Esophagus squamous epithelium (tissue), 5 donors: ENCODE measurements around the gene CCDC13. TPM values are rescaled to one million over a fixed set of nuclear protein-coding genes. Genes with fewer than 3 reads are reported as not detected.

Experiments used
- DNase-seq: peaks from one replicate; lab custom pipeline; 2025; lab: John Stamatoyannopoulos, UW
- H3K27ac ChIP-seq, 4 donors: fragments of 200-600 bp; sonication (generic); one replicate each; pipeline ENCODE4 v1.5.1; 2016 to 2019; ENCODE audit warnings: mild to moderate bottlenecking in 1 of 4
- H3K27me3 ChIP-seq, 4 donors: fragments of 200-600 bp; sonication (generic); 1 replicate in 3 of 4; 2 replicates in 1 of 4; pipeline versions ENCODE4 v1.5.1 to v1.6.0; 2017 to 2021; ENCODE audit warnings: antibody characterized with exemption in 1 of 4
- H3K36me3 ChIP-seq, 3 donors: fragments of 200-600 bp; sonication (generic); one replicate each; pipeline ENCODE4 v1.5.1; 2016 to 2019
- H3K4me1 ChIP-seq, 3 donors: fragments of 200-600 bp; sonication (generic); one replicate each; pipeline ENCODE4 v1.5.1; 2017 to 2019
- H3K4me3 ChIP-seq, 4 donors: fragments of 200-600 bp; sonication (generic); 1 replicate in 3 of 4; 2 replicates in 1 of 4; pipeline ENCODE4 v1.5.1; 2016 to 2019; ENCODE audit warnings: mild to moderate bottlenecking in 2 of 4, moderate library complexity in 1 of 4
- H3K9me3 ChIP-seq, 3 donors: fragments of 200-600 bp; sonication (generic); one replicate each; pipeline ENCODE4 v1.5.1; 2016 to 2019
- CTCF ChIP-seq, 6 experiments: fragments of 450-650 bp in 4 of 6; fragments of 200-600 bp in 2 of 6; sonication (generic) in 2 of 6; IDR thresholded peaks; one replicate each; pipeline ENCODE4 v1.5.1; 2016 to 2019; ENCODE audit warnings: antibody characterized with exemption in 6 of 6, mild to moderate bottlenecking in 4 of 6, moderate library complexity in 4 of 6
- POLR2A ChIP-seq, 4 donors: fragments of 450-650 bp; IDR thresholded peaks; one replicate each; pipeline ENCODE4 v1.6.1; 2017; ENCODE audit warnings: antibody characterized with exemption in 4 of 4, mild to moderate bottlenecking in 4 of 4, moderate library complexity in 3 of 4
- WGBS, 2 donors: methylation state at CpG; one replicate each; pipeline ENCODE4 v1.1.5; 2018; 5-methylcytosine and 5-hydroxymethylcytosine counted together
- intact Hi-C: fragments of 100-400 bp; cut with DNase I; formaldehyde crosslinking; loops from one replicate; pipeline ENCODE4 v1.15.0; 2022
- total RNA-seq, 4 donors: library from RNA; depleted of rRNA; stranded (reverse); fragments of >200 nt; gene quantifications; one replicate each; pipeline ENCODE4 v1.1.0, GENCODE V29; 2016
- donor health status: DM: yes; HTN: yes; CAD: no.

The CCDC13 gene
- total RNA-seq, 4 donors from 2014 or later, result 0.62 to 1.3 TPM; not detected in 2

GRCh38 chr3:42755681-42756578, 17.1 kb downstream of the CCDC13 start:
- whole genome bisulfite sequencing, 2 donors, result 74 to 82% methylated on average over 4 to 5 of the region's 5 CpGs
- no peak for DNase-seq

GRCh38 chr3:42753757-42754156, 19.3 kb downstream of the CCDC13 start:
- Histone ChIP-seq H3K27ac (no peak overlapping the region), H3K4me1 (peaks cover 0 to 15% (median 0%) of the 10 kb centered on the region in 3 donors), H3K4me3 (no peak overlapping the region), H3K9me3 (no peaks in the 10 kb centered on the region), H3K27me3 (no peaks in the 10 kb centered on the region), H3K36me3 (no peaks in the 10 kb centered on the region)
- WGBS, 2 donors, result 87 to 91% methylated on average over 3 of the region's 3 CpGs
- intact Hi-C loops, result no loop called here
- TF ChIP-seq POLR2A (IDR thresholded peaks at IDR 0.05) (no peak), CTCF (IDR thresholded peaks at IDR 0.05) (no peak)
- DNase-seq, result no peak

More at GRCh38 chr3:42755681-42756578, 17.1 kb downstream of the CCDC13 start:
- intact Hi-C loops, result no loop called here
- Histone ChIP-seq H3K4me3 (no peak overlapping the region), H3K9me3 (no peaks in the 10 kb centered on the region), H3K27me3 (no peaks in the 10 kb centered on the region), H3K27ac (no peak overlapping the region), H3K4me1 (no peaks in the 10 kb centered on the region), H3K36me3 (no peaks in the 10 kb centered on the region)
- TF ChIP-seq CTCF (IDR thresholded peaks at IDR 0.05), result peak in 2 of 6 experiments; percentile 26 to 29
- no peak for TF ChIP-seq POLR2A (IDR thresholded peaks at IDR 0.05)

- H3K36me3 ChIP-seq, result no peaks in the 10 kb centered on the region
- H3K9me3 ChIP-seq, result no peaks in the 10 kb centered on the region
- H3K27me3 ChIP-seq, result no peaks in the 10 kb centered on the region
- H3K4me3 ChIP-seq, result no peak overlapping the region
- intact Hi-C loops, result no loop called here
- H3K27ac ChIP-seq, result no peak overlapping the region
- DNase-seq, result no peak
- peaks cover 0 to 22% (median 0%) of the 10 kb centered on the region in 3 donors for H3K4me1 ChIP-seq
- 88 to 95% methylated on average over 4 of the region's 4 CpGs for WGBS, 2 donors
- no peak for TF ChIP-seq POLR2A (IDR thresholded peaks at IDR 0.05)
- TF ChIP-seq CTCF (IDR thresholded peaks at IDR 0.05), result no peak
These were observed 20.1 kb downstream of the CCDC13 start for GRCh38 chr3:42752961-42753360.

- no peaks in the 10 kb centered on the region for H3K27me3 ChIP-seq
- no peaks in the 10 kb centered on the region for H3K36me3 ChIP-seq
- no peaks in the 10 kb centered on the region for H3K9me3 ChIP-seq
- DNase-seq, result no peak
- peaks cover 0 to 27% (median 3%) of the 10 kb centered on the region in 3 donors for H3K4me1 ChIP-seq
- WGBS, 2 donors, result 94 to 99% methylated on average over 9 of the region's 9 CpGs
- H3K27ac ChIP-seq, result no peak overlapping the region
- no peak overlapping the region for H3K4me3 ChIP-seq
- intact Hi-C loops, result no loop called here
- TF ChIP-seq CTCF (IDR thresholded peaks at IDR 0.05), result no peak
- TF ChIP-seq POLR2A (IDR thresholded peaks at IDR 0.05), result no peak
These were observed 20.6 kb downstream of the CCDC13 start for GRCh38 chr3:42752441-42752840.

GRCh38 chr3:42751609-42752008, 21.4 kb downstream of the CCDC13 start:
- no peak overlapping the region for H3K27ac ChIP-seq
- no peaks in the 10 kb centered on the region for H3K27me3 ChIP-seq
- no peak overlapping the region for H3K4me3 ChIP-seq
- WGBS, 2 donors, result 73% methylated on average over 3 of the region's 9 CpGs; no CpG with 5 or more reads in 1 of the 2 donors
- H3K4me1 ChIP-seq, result peaks cover 0 to 35% (median 11%) of the 10 kb centered on the region in 3 donors
- intact Hi-C loops, result no loop called here
- no peaks in the 10 kb centered on the region for H3K9me3 ChIP-seq
- no peak for DNase-seq
- TF ChIP-seq POLR2A (IDR thresholded peaks at IDR 0.05) (no peak), CTCF (IDR thresholded peaks at IDR 0.05) (no peak)
- H3K36me3 ChIP-seq, result no peaks in the 10 kb centered on the region
